ENCODE measurements around the gene SGK1.

The SGK1 gene

GRCh38 chr6:134317471-134318131 lies at the start of gene SGK1:
Gene SGK1, minus strand, starts transcription at chr6:134318112. Its CDS starts 652 bp downstream, at chr6:134317460.
- DNase-seq (ENCODE audit: low read depth) = peak; percentile 81

GRCh38 chr6:134363323-134364039 lies 45.6 kb upstream of the SGK1 start:
- DNase-seq (ENCODE audit: low read depth) = peak; percentile 69

DNA sequence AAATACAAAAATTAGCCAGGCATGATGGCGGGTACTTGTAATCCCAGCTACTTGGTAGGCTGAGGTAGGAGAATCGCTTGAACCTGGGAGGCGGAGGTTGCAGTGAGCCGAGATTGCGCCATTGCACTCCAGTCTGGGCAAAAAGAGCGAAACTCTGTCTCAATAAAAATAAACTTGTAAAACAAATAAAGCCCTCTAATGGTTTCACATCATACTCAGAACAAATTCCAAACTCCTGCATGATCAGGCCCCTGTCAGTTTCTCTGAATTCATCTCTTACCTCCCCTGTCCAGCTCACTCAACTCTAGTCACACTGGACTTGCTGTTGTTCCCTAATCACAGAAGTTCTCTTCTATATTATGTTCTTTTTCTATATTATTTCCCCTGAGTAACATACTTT lies 43.1 kb upstream of the SGK1 start:
- no peak for DNase-seq (ENCODE audit: low read depth)

DNA sequence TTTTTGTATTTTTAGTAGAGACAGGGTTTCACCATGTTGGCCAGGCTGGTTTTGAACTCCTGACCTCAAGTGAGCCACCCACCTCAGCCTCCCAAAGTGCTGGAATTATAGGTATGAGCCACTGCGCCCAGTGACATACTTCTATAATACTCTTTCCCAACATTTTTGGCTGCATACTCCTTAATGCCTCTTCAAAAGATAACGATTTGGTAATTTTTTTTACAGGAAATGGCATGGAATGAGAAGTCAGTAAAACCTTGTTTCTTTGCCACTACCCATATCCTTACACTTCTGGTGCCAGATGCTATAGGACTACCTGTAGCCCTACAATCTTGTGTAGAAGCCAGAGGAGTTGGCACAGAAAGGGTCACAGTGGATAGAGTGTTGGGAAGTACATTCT lies 41.4 kb upstream of the SGK1 start:
- peak; percentile 75 for DNase-seq (ENCODE audit: low read depth)

GRCh38 chr6:134358320-134358719 lies 40.4 kb upstream of the SGK1 start:
- DNase-seq (ENCODE audit: low read depth) = peak; percentile 100

DNA sequence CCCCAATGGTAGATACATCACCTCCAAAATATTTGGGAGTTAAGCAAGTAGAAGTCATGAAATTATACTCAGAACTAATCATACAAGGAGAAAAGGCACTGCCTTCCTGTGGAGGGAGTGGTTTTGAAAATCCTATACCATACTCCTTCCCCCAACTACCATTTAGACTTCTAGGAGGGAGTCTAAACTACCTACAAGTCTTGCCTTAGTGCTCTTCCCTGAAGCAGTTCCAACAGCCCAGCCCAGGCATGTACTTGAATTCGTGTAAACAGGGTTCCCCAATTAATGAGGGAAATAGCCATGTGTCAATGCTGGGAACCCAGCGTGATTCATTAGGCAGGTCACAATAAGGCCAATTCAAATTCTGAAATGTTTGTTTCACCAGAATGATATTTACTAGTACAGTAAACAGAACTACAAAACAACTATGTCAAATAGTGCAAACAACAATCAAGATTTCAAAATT lies 39.1 kb upstream of the SGK1 start:
- DNase-seq (ENCODE audit: low read depth) = no peak

DNA sequence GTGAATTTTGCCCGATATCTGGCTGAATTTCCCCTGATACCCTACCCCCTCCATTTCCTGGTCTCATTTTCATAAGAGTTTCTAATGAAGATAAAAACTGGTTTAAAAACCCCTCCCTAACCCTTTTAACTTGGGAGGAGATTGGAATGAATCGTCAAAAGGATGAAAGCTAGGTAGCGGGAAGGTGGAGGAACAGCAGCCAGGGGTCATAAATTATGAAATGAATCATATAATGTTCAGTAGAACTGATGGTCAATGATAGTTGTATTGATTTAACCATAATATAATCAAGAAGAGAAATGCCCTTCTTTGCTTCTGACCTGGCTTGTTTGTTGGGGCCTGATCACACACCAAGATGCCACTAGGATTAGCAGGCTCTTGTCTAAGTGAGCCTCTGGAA lies 38.5 kb upstream of the SGK1 start:
- no peak for DNase-seq (ENCODE audit: low read depth)

- DNase-seq (ENCODE audit: low read depth) = peak; percentile 97
These were observed 35.0 kb upstream of the SGK1 start for GRCh38 chr6:134352786-134353480.

DNA sequence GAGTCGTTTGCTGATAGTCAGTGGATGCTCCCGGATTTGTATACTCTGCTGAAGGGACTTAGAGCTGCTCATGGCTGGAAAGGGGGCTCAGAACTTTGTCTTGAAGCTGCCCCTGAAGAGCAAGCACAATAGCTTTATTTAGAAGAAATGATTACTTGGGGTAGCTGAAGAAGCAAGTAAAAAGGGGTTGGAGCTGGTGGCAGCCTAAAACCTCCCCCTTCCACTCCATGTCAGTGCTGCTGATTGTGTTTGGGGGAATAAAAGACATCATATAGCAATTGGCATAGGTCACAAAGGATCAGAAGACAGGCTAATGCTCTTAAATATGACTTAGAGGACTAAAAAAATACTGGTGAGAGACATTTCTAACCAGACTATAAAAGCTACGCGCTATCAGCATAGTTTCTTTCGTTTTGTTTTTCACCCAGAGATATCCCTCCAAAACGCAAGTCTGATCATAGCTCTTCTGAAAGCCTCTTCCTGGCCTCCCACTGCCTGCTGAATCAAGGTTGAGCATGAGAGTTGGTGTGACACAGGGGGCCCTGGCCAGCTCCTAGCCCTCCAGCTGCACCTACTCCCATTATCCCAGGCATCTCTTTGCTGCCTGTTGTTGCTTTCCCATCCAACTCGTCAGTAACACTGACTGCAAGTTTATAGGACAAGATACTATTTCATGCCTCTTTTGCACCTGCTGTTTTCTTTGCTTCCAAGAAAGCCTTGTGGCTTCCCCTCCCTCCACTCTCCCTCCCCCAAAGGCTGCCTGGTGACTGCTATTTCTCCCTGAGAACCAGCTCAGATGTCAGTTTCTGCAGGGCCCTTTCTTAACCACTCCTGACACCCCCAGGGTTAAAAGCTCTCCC lies 33.9 kb upstream of the SGK1 start:
- DNase-seq (ENCODE audit: low read depth) = no peak

DNA sequence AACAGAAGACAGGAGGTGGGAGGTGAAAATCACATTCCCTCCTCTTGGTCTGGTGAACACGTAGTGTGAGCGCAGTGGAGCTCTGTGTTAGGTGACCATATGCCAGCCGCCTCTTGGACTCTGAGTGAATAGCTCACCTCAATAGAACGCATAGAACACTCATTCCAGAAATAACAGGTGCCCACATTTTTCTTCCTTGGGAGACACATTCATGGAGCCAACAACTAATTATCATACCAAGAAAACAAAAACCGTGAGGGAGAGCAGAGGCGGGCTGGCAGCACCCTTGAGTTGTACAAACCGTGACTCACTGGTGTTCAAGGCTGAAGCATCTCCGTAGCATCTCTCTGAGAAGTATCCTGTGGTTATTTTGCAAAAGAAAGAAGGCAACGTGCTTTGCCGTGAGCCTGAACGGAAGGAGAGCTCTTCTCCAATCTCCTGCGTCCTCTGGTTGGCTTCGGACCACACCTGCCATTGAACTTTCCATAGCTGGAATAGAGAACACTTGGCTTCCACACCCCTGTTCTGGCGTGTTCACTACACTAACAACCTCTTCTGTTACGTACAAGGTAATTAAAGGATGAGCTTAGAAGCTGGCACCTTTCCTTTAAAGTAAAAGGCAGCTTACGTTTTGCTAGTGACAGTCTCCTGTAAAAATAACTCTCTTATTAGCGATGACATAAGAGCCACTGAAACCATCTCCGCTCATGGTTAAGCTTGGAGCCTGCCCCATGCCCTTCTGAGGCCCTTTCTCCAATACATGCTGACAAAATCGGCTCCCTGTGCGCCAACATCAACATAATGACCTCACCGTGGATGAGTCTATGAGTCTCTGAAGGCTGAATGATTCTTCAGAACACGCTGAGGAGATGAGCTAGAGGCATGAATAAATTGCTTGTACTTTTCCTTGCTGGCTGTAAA lies 30.2 kb upstream of the SGK1 start:
- peak; percentile 95 for DNase-seq (ENCODE audit: low read depth)

DNA sequence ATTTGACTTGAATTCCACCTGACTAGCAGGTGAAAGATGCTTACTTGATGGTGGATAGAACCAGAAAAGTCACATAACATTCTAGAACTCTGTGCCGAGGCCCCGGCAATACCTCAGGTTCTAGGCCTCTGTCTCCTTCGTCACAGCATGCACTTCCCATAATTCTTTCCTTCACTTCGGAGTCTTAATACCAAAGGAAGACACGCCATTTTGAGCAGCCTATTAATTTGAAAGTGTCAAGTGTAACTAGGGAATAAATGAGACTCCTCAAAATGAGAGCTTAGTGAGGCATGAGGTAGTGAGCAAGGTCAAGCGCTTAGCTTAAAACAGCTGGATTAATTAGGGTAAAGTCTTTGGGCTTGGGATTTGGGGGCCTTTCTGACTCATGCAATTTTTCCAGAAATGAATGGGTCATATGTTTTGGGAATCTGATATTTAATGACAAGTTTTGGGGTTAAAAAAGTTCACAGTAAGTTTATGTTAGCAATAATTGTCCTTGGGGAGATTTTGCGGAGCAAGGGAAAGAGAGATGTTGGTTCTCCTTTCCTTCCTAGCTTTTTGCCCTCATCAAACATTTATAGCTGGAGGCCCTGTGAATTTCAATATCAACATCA lies 29.1 kb upstream of the SGK1 start:
- no peak for DNase-seq (ENCODE audit: low read depth)

DNA sequence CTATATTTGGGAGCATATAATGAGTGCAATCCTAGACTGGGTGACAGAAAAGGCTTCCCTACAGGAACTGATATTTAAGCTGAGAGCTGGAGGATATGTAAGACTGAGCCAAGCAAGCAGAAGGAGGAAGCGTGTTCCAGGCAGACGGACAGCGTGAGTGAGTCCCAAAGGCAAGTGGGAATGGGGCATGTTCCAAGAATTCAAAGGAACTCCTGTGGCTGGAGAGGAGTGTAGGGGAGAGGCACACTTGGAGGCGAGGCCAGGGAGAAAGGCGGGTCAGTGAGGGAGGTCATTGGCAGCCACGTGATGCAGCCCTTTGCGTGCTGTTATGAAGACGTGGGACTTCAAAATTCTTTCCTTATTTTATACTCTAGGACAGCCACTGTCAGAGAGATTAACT lies 27.9 kb upstream of the SGK1 start:
- no peak for DNase-seq (ENCODE audit: low read depth)

GRCh38 chr6:134343066-134343465 lies 25.2 kb upstream of the SGK1 start:
- no peak for DNase-seq (ENCODE audit: low read depth)

DNA sequence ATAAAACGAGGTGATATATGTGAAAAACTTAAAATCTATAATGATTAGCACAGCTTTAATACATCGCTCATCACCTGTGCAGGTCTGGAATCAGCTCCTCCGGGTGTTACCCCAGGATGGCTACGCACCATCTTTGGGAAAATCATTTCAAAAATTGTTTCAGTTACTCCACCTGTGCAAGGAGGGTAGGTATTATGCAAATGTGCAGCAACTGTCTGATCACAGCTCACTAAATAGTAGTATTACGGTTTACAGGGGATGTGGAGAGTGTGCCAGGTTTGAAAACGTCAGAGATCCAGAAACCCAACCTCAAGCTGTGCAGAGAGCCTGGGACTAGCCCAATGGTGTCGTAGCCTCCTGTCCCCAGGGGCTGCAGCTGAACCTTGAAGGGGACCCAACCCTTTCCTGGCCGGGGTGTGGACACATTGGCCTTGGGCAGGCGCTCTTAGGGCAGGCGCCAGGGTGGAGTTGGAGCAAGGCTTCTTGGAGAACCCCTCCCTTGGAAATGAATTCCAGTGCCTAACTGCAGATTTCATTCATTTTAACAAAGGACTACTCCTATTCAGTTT lies 24.2 kb upstream of the SGK1 start:
- no peak for DNase-seq (ENCODE audit: low read depth)

- DNase-seq (ENCODE audit: low read depth) = peak; percentile 55
These were observed 22.5 kb upstream of the SGK1 start for GRCh38 chr6:134340179-134340975.

GRCh38 chr6:134339216-134339615 lies 21.3 kb upstream of the SGK1 start:
- no peak for DNase-seq (ENCODE audit: low read depth)

- DNase-seq (ENCODE audit: low read depth) = peak; percentile 32
These were observed 13.3 kb upstream of the SGK1 start for GRCh38 chr6:134331256-134331655.

DNA sequence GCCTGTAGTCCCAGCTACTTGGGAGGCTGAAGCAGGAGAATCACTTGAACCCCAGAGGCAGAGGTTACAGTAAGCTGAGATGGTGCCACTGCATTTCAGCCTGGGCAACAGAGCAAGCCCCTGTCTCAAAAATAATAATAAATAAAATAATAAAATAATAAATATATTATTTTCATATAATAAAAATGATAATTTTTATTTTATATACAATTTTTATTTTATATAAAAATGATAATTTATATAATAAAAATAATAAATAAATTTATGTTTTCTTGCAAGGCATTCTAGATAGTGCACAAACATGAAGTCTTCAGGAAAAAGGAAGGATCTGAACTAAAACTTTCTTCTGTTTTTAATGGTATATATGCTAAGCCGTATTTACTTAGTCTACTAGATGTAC lies 12.6 kb upstream of the SGK1 start:
- no peak for DNase-seq (ENCODE audit: low read depth)

DNA sequence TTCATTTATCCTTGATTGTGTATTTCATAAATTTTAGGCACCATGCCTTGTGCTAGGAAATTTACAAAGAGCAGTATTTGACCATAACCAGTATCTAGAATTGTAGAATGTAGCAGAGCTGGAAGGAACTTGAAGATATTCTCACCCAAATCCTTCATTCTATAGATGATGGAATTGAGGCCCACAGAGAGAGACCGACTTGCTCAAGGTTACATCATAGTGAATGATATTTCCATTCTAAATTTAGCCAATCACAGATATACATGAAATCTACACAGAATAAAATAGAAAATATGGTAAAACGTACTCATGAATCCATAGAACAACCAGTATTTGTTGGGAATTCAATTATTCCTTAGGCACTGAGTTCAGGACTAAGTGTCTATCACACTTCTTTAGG lies 10.9 kb upstream of the SGK1 start:
- no peak for DNase-seq (ENCODE audit: low read depth)

All from amniotic epithelial cell (primary cell).